ENCODE data around the gene ACVR1B. TPM values are rescaled to one million over a fixed set of nuclear protein-coding genes. Genes with fewer than 3 reads are reported as not detected.

The ACVR1B gene
- total and polyA plus RNA-seq, 2 of the 8 experiments (the other 6 are each of a cell fraction or from before 2014, with no cell fraction given): 16.0 to 19.2 TPM

DNA sequence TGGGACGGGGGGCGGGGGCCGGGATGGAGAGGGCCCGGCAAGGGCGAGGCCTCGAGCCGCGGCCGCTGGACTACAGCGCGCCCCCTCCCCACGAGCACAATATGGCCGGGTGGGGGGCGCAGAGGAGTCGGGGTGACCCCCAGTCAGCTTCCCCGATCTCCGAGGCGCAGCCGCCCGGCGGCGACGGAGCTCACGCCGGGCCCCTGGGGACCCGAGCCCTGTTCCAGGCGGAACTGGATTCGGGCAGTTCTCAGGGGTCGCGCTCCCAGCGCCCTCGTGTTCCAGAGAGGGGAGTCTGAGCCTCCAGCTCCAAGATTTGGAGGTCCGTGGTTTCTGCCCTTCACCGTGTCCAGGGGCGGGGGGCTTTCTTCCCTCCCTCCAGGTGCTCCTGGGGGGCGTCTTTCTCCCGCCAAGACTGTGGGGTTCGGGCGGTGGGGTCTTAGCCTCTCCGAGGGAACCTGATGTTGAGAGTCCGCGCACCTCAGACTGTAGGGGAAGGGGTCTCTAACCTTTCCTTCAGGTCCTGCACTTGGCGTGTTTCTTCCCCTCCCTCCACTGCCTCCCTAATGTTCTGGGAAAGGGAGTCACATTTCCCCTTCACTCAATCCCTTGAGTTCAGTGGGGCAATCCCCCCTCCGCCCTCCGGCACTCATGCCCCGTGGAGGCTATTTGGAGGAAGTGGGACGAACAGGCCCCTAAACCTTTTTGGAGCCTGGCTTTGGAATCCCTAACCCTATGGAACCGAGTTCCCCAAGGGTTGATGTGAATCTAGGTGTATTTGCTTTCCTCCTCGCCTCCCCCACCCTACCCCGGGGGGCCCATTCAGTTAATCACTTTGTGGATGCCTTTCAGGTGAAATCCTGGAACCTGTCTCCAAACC is 584 bp downstream of the ACVR1B start (continued):
- TF ChIP-seq RXRA (IDR thresholded peaks at IDR 0.05; ENCODE audit: insufficient read depth, low read depth, low read length): no peak
- TF ChIP-seq KDM1A (IDR thresholded peaks at IDR 0.05; ENCODE audit: borderline replicate concordance, low read length): no peak
- no peak for TF ChIP-seq EGR1 (IDR thresholded peaks at IDR 0.05; ENCODE audit: borderline replicate concordance, low read depth, low read length)
- TF ChIP-seq, protein P1, sequence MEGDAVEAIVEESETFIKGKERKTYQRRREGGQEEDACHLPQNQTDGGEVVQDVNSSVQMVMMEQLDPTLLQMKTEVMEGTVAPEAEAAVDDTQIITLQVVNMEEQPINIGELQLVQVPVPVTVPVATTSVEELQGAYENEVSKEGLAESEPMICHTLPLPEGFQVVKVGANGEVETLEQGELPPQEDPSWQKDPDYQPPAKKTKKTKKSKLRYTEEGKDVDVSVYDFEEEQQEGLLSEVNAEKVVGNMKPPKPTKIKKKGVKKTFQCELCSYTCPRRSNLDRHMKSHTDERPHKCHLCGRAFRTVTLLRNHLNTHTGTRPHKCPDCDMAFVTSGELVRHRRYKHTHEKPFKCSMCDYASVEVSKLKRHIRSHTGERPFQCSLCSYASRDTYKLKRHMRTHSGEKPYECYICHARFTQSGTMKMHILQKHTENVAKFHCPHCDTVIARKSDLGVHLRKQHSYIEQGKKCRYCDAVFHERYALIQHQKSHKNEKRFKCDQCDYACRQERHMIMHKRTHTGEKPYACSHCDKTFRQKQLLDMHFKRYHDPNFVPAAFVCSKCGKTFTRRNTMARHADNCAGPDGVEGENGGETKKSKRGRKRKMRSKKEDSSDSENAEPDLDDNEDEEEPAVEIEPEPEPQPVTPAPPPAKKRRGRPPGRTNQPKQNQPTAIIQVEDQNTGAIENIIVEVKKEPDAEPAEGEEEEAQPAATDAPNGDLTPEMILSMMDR (IDR thresholded peaks at IDR 0.05; ENCODE audit: control extremely low read depth in 1 of 3, insufficient read depth in 1 of 3, low read depth in 1 of 3, low read length in 3 of 3): no peak
- no peak for TF ChIP-seq BCL11A (IDR thresholded peaks at IDR 0.05; ENCODE audit: low read depth in 2 of 2, low read length in 2 of 2)
- no peak for TF ChIP-seq MAFK (IDR thresholded peaks at IDR 0.05; ENCODE audit: low read depth, low read length)
- no peak for TF ChIP-seq SAP30 (IDR thresholded peaks at IDR 0.05; ENCODE audit: insufficient read depth, insufficient replicate concordance, low read length)
- TF ChIP-seq E2F6 (IDR thresholded peaks at IDR 0.05): peak; percentile 70
- TF ChIP-seq ASH2L (IDR thresholded peaks at IDR 0.05; ENCODE audit: low read length): peak; percentile 51
- TF ChIP-seq SIN3A (conservative IDR thresholded peaks at IDR 0.05 in 1 of 2, IDR thresholded peaks at IDR 0.05 in 1 of 2; ENCODE audit: low read depth in 1 of 2, low read length in 2 of 2): no peak
- peak; percentile 68 for TF ChIP-seq NANOG (IDR thresholded peaks at IDR 0.05; ENCODE audit: insufficient read depth, low read depth, low read length, poor library complexity, severe bottlenecking)
- TF ChIP-seq POLR2A (IDR thresholded peaks at IDR 0.05; ENCODE audit: control extremely low read depth in 1 of 2, low read depth in 2 of 2, low read length in 2 of 2): peak in 1 of 2 experiments; percentile 29; a peak in 2 of 3 replicates
- TF ChIP-seq CBX5 (IDR thresholded peaks at IDR 0.05; ENCODE audit: low read depth, low read length): no peak
- no peak for TF ChIP-seq SIX5 (IDR thresholded peaks at IDR 0.05; ENCODE audit: low read depth, low read length)
- TF ChIP-seq TEAD4 (IDR thresholded peaks at IDR 0.05; ENCODE audit: low read depth, low read length): no peak
- no peak for TF ChIP-seq SUZ12 (IDR thresholded peaks at IDR 0.05; ENCODE audit: low read length)
- TF ChIP-seq, protein P2, sequence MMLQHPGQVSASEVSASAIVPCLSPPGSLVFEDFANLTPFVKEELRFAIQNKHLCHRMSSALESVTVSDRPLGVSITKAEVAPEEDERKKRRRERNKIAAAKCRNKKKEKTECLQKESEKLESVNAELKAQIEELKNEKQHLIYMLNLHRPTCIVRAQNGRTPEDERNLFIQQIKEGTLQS (IDR thresholded peaks at IDR 0.05; ENCODE audit: insufficient read depth, low read depth, low read length): no peak
- TF ChIP-seq, protein P3, sequence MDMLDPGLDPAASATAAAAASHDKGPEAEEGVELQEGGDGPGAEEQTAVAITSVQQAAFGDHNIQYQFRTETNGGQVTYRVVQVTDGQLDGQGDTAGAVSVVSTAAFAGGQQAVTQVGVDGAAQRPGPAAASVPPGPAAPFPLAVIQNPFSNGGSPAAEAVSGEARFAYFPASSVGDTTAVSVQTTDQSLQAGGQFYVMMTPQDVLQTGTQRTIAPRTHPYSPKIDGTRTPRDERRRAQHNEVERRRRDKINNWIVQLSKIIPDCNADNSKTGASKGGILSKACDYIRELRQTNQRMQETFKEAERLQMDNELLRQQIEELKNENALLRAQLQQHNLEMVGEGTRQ (IDR thresholded peaks at IDR 0.05; ENCODE audit: low read length): no peak
